HG03571 (cell line): ENCODE measurements around the gene COX17.
A peak's percentile ranks its signal among the peaks of the same experiment; 100 is the strongest.

Source experiments
- ATAC-seq: cut with Tn5 transposase; IDR thresholded peaks from one replicate; pipeline ENCODE4 v1.9.1; 2021; ENCODE audit not compliant: unreplicated experiment

Gene COX17

DNA sequence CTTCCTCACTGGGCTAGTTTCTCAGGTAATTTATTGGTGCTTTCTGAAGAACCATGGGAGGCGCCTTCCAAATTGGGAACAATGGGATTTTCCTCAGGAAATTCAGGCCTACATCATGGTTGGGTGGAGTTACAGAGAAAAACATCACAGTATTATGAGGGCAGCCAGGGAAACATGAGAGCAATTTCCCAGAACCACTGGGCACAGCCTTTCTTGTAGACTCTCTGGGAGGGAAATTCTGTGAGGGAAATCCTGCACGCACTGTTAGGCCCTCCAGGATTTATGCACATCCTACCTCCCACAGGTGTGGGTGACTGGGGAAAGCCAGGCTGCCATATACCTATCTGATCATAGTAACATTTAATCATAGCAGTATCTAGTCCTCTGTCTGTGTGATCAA is 30.0 kb downstream of the COX17 start:
- ATAC-seq: no peak

- no peak for ATAC-seq
Measured at GRCh38 chr3:119645813-119646212, 31.4 kb downstream of the COX17 start.

- no peak for ATAC-seq
Measured at GRCh38 chr3:119644481-119644880, 32.7 kb downstream of the COX17 start.

DNA sequence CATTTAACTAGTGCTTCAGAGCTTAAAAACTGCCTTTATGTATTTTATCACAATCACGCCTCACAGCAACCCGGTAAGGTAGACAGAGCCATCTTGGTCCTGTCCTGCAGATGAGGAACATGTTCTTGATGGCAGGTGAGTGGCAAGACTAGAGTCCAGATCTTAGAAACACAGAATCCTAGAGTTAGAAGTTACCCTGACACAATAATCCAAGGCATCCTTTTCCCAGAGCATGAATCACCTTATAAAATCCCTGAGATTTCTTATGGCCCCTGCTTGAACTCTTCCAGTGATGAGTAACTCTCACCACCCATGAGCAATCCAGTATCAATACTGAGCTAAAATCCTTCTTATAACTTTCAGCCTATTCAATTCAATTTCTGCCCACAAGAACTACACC is 33.7 kb downstream of the COX17 start:
- no peak for ATAC-seq

DNA sequence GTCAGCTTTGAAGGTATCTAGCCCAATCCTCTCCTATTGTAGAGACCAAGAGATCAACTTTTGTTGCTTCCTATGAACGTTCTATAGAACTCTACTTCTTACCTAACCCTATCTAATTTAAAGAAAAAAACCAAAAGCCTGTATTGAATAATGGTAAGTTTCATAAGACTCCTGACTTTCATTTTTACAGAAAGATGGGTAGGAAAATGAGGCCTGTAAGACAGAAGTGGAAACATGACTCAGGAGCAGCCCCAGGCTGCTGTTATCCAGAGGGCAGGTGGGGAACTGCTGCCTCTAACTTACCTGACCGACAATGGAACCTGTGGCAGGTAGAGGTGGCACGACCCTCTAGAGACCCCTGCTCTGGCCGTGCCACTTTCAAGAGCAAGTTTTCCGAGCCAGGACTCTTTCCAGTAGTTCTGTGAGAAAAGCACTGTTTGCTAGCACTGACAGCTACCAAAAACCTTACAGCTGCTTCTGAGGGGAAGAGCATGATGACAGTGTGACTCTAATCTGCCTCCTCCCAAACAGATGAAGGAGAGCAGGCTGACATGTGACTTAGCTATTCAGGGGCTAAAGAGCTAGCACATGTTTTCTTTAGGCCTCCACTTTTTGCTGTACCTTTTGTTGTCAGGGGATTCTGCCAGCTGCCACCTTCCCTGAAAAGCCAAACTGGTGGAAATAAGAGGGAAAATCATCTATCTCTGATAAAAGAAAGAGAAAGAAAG is 34.3 kb downstream of the COX17 start:
- ATAC-seq: no peak

- no peak for ATAC-seq
Measured at GRCh38 chr3:119641416-119641815, 35.8 kb downstream of the COX17 start.

DNA sequence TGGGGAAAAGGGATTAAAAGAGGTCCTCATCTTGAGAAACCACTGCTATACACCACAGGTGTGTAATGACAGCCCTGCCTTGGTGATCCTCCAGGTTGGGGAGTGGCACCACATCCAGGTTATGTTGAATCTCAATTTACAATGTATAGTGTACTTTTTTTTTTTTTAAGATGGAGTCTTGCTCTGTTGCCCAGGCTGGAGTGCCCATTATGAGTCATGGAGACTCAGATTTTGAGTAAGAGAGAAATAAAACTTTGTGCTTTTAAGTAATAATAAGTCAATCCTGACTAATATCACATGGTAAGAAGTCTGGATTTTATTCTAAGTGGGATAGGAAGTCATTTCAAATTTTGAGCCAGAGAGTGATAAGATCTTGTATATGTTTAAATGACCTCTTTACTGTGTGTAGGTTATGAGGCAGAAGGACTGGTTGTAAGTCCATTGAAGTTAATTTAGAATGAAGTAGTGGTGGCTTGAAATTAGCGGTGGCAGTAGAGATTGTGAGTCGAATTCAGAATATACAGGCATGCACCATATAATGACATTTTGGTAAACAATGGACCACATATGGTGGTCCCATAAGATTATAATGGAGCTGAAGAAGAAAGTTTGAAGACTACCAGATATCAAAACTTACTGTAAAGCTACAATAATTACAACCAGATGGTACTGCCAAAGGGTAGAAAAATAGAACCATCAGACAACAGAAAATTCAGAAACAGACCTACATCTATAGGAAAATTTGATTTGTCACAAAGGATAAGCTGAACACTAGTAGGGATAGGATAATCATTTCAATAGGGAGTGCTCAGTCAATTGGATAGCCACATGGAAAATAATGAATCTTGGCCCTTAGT is 37.5 kb downstream of the COX17 start:
- no peak for ATAC-seq

- ATAC-seq: peak; percentile 38
Measured at GRCh38 chr3:119637679-119638477, 39.3 kb downstream of the COX17 start.

DNA sequence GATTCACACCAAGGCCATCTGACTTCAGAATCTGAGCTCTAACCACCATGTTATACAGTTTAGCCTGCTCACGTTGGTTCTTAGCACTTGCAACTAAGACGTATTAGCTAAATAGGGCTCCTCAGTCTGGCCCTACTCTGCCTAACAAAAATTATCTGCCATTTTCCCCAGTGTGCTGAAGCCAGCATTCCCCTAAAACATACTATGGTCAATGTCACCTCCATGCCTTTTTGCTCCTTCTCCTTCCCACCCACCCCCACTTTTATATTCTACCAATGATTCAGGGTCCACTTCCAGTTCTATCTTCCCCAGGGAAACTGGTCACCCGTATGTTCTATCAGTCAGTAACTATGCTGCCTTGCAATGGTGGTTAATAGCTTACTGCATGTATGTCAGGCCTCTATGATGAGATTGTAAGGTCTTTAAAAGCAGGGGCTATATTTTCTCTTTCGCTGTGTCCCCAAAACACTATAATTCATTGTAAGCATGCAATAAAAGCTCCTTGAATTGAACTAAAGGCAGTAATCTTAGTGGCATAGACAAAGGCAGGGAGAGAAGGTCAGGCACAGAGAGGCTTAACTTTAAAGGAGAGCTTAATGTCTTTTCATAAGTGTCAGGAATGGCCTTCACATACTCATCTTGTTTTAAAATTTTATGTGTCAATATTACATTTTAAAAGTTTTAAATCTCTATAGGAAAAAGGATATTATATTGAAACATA is 40.2 kb downstream of the COX17 start:
- ATAC-seq: no peak

GRCh38 chr3:119636249-119636648 is 41.0 kb downstream of the COX17 start:
- ATAC-seq: no peak

- no peak for ATAC-seq
Measured at GRCh38 chr3:119635719-119636118, 41.5 kb downstream of the COX17 start.

GRCh38 chr3:119632829-119633228 is 44.4 kb downstream of the COX17 start:
- ATAC-seq: no peak

DNA sequence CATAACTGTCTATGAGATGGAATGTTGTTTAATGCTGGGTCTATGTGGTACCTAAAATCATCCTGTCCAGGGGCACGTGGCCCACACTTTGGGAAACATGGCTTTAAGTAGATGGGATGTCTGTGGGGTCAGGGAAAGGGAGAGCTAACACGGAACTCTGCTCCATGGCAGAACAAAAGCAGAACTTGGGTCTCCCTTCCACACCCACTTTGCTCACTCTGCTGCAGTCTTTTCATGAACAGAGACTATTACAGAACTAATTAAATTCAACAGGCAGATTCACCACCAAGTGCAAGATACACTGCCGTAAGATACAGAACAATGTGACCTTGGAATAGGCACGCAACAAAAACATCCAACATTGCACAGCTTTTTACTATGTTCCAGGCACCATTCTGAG is 45.0 kb downstream of the COX17 start:
- no peak for ATAC-seq

DNA sequence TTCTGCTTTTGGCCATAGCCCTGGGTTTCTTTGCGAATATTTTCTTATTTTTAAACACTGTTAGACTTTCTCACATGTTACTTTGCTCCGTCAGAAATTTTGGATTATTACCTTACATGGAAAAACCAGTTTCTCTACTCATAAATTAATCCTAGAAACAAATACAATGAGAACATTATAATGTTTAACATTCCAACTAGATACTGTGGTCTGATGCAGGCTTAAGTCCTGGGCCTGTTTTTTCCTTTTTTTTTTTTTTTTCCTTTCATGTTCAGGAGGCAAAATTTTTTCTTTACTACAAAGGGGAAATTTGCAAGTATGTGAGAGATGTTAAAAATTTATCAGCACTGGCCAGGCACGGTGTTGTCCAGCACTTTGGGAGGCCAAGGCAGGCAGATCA is 45.7 kb downstream of the COX17 start:
- ATAC-seq: no peak

- no peak for ATAC-seq
Measured at GRCh38 chr3:119630880-119631329, 46.3 kb downstream of the COX17 start.

- no peak for ATAC-seq
Measured at GRCh38 chr3:119630128-119630879, 46.9 kb downstream of the COX17 start.

DNA sequence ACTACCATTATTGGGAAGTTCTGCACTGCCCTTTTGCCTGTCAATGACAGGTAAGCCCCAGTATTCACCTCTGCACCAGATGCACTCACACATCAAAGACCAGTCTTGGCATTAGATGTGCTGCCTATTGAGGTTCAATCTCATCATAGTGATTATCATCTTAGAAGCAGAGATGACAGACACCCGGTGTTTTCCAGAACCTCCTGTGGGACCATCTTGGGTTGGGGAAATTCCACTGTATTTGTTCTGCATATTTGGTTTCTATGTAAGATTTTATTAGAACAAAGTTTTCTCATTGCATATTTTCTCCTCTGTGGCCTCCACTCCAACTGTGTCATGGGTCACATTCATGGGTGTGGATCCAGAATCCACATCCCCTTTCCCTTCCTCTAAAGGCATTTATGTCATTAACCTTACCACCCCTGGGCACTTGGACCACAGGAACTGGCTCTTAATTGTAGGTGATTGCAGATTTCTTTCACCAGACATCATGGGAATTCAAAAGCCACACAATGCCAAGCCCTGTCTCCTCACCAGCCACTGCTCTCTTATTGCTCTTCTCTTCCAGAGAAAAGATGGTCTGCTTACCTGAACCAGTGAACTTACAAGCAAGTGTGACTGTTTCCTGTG is 48.3 kb downstream of the COX17 start:
- ATAC-seq: peak; percentile 40

DNA sequence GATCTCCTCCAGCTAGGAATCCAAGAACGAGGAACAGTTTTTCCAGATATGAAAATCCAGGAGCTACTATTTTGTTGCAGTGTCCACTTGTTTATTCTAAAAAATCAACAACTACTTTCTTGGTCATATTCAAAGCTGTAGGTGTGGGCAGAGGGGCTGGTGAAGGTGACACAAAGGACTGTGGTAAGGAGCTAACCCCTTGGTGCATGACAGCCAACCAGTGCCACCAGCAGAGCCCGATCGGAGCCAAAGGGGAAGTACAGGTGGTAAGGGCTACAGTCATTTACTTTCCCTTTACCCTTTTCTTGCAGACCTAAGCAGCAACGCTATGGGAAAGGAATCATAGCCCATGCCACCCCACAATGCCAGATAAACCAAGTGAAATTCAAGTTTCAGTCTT is 48.8 kb downstream of the COX17 start:
- peak; percentile 49 for ATAC-seq

- peak; percentile 38 for ATAC-seq
Measured at GRCh38 chr3:119627461-119627860, 49.7 kb downstream of the COX17 start.

DNA sequence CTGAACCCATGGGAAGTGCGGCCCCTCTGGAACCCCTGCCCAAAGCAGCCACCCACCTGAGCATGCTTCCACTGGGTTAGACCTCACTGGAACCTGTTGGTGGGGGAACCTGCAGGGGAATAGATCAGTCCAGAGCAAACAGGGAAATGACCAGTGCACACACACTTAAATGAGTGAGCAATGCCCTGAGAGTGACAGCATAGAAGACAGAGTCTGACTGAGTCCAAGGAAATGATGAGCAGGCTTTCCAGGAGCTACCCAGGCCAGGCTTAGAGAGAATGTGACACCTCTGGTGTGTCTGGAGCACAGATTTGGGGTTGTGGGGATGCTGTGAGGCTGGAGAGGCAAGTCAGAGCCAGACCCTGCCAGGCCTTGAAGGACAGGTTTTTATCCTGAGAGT is 51.0 kb downstream of the COX17 start:
- no peak for ATAC-seq
